HepG2 (cell line): Measurements from ENCODE around the gene IP6K1. TPM values are rescaled to one million over a fixed set of nuclear protein-coding genes. Genes with fewer than 3 reads are reported as not detected.

ENCODE experiments used
- BHLHE40 ChIP-seq: IDR thresholded peaks from 2 replicates; pipeline ENCODE4 v1.6.1; 2011; ENCODE audit warnings: low read length, improper control_type of control experiment
- FOXP1 ChIP-seq, 2 experiments: fragments of 450-650 bp in 1 of 2; IDR thresholded peaks; 2 replicates each; pipeline ENCODE4 v1.6.1; 2017 to 2018; ENCODE audit warnings: antibody characterized with exemption in 1 of 2
- GFI1 ChIP-seq: sonication (generic); formaldehyde crosslinking; IDR thresholded peaks from 2 replicates; pipeline ENCODE4 v1.5.0; 2020; ENCODE audit warnings: missing genetic modification reagents, mild to moderate bottlenecking, borderline replicate concordance
- HOXA5 ChIP-seq: sonication (generic); formaldehyde crosslinking; IDR thresholded peaks from 2 replicates; pipeline ENCODE4 v1.4.0; 2020; ENCODE audit warnings: missing genetic modification reagents
- HOXA7 ChIP-seq: sonication (generic); formaldehyde crosslinking; IDR thresholded peaks from 2 replicates; pipeline ENCODE4 v1.8.1; 2022; ENCODE audit warnings: mild to moderate bottlenecking, missing genetic modification reagents, moderate library complexity
- ISX ChIP-seq: sonication (generic); formaldehyde crosslinking; conservative IDR thresholded peaks from 2 replicates; pipeline ENCODE4 v1.5.0; 2020; ENCODE audit warnings: missing genetic modification reagents
- KLF9 ChIP-seq: IDR thresholded peaks from 2 replicates; pipeline ENCODE4 v1.6.1; 2016; ENCODE audit warnings: low read depth
- MED1 ChIP-seq: sonication (generic); formaldehyde crosslinking; IDR thresholded peaks from 2 replicates; pipeline ENCODE4 v1.4.0; 2020; ENCODE audit warnings: missing genetic modification reagents
- PAXIP1 ChIP-seq: sonication (generic); formaldehyde crosslinking; conservative IDR thresholded peaks from 2 replicates; pipeline ENCODE4 v1.4.0; 2020; ENCODE audit warnings: mild to moderate bottlenecking, missing genetic modification reagents, moderate library complexity
- TRIM24 ChIP-seq: sonication (generic); formaldehyde crosslinking; IDR thresholded peaks from 2 replicates; pipeline ENCODE4 v1.8.0; 2022; ENCODE audit warnings: mild to moderate bottlenecking, missing genetic modification reagents
- ZBTB49 ChIP-seq: sonication (generic); formaldehyde crosslinking; IDR thresholded peaks from 2 replicates; pipeline ENCODE4 v1.4.0; 2020; ENCODE audit warnings: missing genetic modification reagents, borderline replicate concordance
- ZNF234 ChIP-seq: sonication (generic); formaldehyde crosslinking; conservative IDR thresholded peaks from 2 replicates; pipeline ENCODE4 v1.5.1; 2020; ENCODE audit warnings: mild to moderate bottlenecking, missing genetic modification reagents
- ZNF383 ChIP-seq: sonication (generic); formaldehyde crosslinking; IDR thresholded peaks from 2 replicates; pipeline ENCODE4 v1.4.0; 2020; ENCODE audit warnings: missing genetic modification reagents, mild to moderate bottlenecking, borderline replicate concordance
- ZNF615 ChIP-seq: sonication (generic); formaldehyde crosslinking; IDR thresholded peaks from 2 replicates; pipeline ENCODE4 v1.5.0; 2020; ENCODE audit warnings: mild to moderate bottlenecking, missing genetic modification reagents, borderline replicate concordance
- polyA plus RNA-seq, 8 experiments: library from polyadenylated mRNA; depleted of rRNA in 3 of 8; stranded (reverse) in 7 of 8; unstranded in 1 of 8; fragments of >200 nt; fragmentation: Illumina TruSeq in 4 of 8; extraction: Trizol in 4 of 8; gene quantifications; 2 replicates each; pipeline versions ENCODE4 v1.2.1 to v1.2.3, GENCODE V29; 2011 to 2016; ENCODE audit warnings: low read depth in 4 of 8, missing spikeins in 1 of 8, mixed read lengths in 1 of 8; ENCODE audit not compliant: insufficient read depth in 1 of 8
- total RNA-seq, 5 experiments: library from RNA; depleted of rRNA; stranded (reverse); fragments of >200 nt; fragmentation: Illumina TruSeq; extraction: Trizol; gene quantifications; 2 replicates each; pipeline ENCODE4 v1.2.3, GENCODE V29; 2016; ENCODE audit warnings: low read depth in 1 of 5
- TF ChIP-seq, protein P1 (sequence below): sonication (generic); formaldehyde crosslinking; IDR thresholded peaks from 2 replicates; pipeline ENCODE4 v1.8.0; 2023; ENCODE audit warnings: mild to moderate bottlenecking, missing genetic modification reagents
- TF ChIP-seq, protein P2 (sequence below): sonication (generic); formaldehyde crosslinking; IDR thresholded peaks from 2 replicates; pipeline ENCODE4 v1.8.0; 2022; ENCODE audit warnings: mild to moderate bottlenecking, missing genetic modification reagents; ENCODE audit not compliant: insufficient replicate concordance
- TF ChIP-seq, protein P3 (sequence below): sonication (generic); formaldehyde crosslinking; IDR thresholded peaks from 2 replicates; pipeline ENCODE4 v1.4.0; 2020; ENCODE audit warnings: mild to moderate bottlenecking, missing genetic modification reagents
- TF ChIP-seq, protein P4 (sequence below): sonication (generic); formaldehyde crosslinking; IDR thresholded peaks from 2 replicates; pipeline ENCODE4 v1.4.0; 2020; ENCODE audit warnings: missing genetic modification reagents

IP6K1 gene
- total and polyA plus RNA-seq, 2 of the 13 experiments (the other 11 are each of a cell fraction or from before 2014, with no cell fraction given) = 17.7 to 29.7 TPM

GRCh38 chr3:49723628-49724551 is 62.5 kb downstream of the IP6K1 start, which contains the start of gene GMPPB (continued):
- TF ChIP-seq PAXIP1 (CRISPR knock-in tag) (peak; percentile 45), HOXA7 (CRISPR knock-in tag) (no peak), KLF9 (CRISPR knock-in tag) (peak; percentile 70; the same call in 1 of the 2 replicates), BHLHE40 (no peak), HOXA5 (CRISPR knock-in tag) (peak; percentile 47; the same call in 1 of the 2 replicates), TRIM24 (CRISPR knock-in tag) (no peak), ZNF383 (CRISPR knock-in tag) (no peak; the same call in 1 of the 2 replicates), ZNF234 (CRISPR knock-in tag) (no peak), FOXP1 (IDR thresholded peaks at IDR 0.05) (no peak), FOXP1 (CRISPR knock-in tag; IDR thresholded peaks at IDR 0.05) (no peak), MED1 (CRISPR knock-in tag) (peak; percentile 38), GFI1 (CRISPR knock-in tag) (no peak), ISX (CRISPR knock-in tag) (no peak), ZBTB49 (CRISPR knock-in tag) (no peak), ZNF615 (no peak)
- TF ChIP-seq, protein P1, sequence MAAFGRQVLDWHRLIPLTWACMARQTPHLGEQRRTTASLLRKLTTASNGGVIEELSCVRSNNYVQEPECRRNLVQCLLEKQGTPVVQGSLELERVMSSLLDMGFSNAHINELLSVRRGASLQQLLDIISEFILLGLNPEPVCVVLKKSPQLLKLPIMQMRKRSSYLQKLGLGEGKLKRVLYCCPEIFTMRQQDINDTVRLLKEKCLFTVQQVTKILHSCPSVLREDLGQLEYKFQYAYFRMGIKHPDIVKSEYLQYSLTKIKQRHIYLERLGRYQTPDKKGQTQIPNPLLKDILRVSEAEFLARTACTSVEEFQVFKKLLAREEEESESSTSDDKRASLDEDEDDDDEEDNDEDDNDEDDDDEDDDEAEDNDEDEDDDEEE (CRISPR knock-in tag) = no peak
- TF ChIP-seq, protein P2, sequence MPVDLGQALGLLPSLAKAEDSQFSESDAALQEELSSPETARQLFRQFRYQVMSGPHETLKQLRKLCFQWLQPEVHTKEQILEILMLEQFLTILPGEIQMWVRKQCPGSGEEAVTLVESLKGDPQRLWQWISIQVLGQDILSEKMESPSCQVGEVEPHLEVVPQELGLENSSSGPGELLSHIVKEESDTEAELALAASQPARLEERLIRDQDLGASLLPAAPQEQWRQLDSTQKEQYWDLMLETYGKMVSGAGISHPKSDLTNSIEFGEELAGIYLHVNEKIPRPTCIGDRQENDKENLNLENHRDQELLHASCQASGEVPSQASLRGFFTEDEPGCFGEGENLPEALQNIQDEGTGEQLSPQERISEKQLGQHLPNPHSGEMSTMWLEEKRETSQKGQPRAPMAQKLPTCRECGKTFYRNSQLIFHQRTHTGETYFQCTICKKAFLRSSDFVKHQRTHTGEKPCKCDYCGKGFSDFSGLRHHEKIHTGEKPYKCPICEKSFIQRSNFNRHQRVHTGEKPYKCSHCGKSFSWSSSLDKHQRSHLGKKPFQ (CRISPR knock-in tag) = no peak
- TF ChIP-seq, protein P3, sequence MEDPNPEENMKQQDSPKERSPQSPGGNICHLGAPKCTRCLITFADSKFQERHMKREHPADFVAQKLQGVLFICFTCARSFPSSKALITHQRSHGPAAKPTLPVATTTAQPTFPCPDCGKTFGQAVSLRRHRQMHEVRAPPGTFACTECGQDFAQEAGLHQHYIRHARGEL (CRISPR knock-in tag) = peak; percentile 89
- TF ChIP-seq, protein P4, sequence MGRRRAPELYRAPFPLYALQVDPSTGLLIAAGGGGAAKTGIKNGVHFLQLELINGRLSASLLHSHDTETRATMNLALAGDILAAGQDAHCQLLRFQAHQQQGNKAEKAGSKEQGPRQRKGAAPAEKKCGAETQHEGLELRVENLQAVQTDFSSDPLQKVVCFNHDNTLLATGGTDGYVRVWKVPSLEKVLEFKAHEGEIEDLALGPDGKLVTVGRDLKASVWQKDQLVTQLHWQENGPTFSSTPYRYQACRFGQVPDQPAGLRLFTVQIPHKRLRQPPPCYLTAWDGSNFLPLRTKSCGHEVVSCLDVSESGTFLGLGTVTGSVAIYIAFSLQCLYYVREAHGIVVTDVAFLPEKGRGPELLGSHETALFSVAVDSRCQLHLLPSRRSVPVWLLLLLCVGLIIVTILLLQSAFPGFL (CRISPR knock-in tag) = no peak
